NCI-H526 treated with DMSO at 0.1 percent for 48 hours (cell line): Measurements from ENCODE around the gene CBLL1.

Experiments
- DNase-seq: peaks from one replicate; lab custom pipeline; 2025; lab: John Stamatoyannopoulos, UW

Gene CBLL1

DNA sequence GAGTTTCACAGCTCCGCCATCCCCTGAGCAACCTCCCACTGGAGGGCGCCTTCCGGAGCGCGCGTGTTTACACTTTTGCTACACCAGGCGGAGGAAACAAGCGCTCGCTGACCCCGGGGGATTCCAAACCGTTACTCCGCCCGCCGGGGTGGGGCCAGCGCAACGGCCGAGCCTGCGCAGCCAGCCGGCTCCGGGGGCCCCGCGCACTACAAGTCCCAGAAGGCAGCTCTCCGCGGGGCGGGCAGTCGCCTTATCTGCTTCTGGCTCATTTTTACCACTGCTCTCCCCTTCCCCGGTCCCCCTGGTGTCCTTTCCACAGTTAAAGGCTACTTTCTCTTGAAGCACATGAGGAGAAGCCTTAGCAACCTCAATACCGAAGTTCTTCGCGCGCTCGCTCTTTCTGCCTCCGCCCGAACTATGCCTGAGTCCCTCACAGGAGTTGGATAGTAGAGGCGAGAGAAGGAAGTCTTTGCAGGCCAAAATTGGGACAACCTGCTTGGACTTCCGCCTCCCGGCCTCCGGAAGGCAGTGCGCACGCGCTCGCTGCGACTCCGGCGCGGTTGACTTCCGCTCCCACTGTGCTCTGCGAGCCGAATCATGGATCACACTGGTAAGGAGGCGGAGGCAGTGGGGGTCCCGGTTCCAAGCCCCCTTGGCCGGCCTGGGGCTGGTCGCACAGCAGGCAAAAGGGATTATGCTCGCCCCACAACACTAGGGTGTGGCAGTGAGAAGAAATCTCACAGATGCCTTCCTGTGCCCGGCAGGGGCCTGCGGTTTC is at the start of gene CBLL1:
Gene CBLL1, plus strand, starts transcription at position 576 of the 778 bp plus-strand sequence. Its CDS starts 22 bp downstream, at position 598.
- peak; percentile 97 for DNase-seq

DNA sequence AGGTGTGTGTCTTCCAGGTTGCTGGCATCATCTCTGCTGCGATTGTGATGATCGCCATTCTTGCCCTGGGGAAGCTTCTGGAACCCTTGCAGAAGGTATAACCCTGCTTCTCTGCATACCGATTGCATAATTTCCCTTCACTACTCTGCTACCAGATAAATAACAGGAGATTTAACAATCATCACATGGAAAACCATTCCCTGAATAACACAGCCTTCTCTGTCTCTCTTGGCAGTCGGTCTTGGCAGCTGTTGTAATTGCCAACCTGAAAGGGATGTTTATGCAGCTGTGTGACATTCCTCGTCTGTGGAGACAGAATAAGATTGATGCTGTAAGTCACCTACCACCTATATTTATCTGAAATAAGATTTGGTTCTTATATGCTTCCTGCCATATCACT is 49.6 kb upstream of the CBLL1 start:
- no peak for DNase-seq

- DNase-seq = no peak
These were observed 47.5 kb upstream of the CBLL1 start for GRCh38 chr7:107696330-107696946.

GRCh38 chr7:107697321-107698049 is 46.5 kb upstream of the CBLL1 start:
- no peak for DNase-seq

DNA sequence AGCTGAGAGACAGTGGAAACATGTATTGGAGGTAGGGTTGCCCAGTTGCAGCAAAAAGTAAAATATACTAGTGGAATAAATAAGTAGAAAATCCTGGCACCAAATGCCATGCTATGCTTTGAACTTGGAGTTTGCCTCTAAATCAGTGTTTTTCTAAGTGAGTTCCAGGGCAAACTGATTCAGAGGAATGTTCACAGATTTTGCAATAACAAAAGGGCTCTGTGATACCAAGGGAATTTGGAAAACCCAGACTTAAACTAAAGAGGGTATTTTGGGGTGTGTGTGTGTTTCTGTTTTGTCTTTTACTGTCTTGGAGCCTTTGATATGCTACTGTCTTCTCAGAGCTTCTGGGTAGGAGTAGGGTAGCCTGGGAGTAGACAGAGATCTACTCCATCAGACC is 43.4 kb upstream of the CBLL1 start:
- DNase-seq = no peak

GRCh38 chr7:107701191-107701590 is 42.8 kb upstream of the CBLL1 start:
- no peak for DNase-seq

- DNase-seq = no peak
These were observed 40.7 kb upstream of the CBLL1 start for GRCh38 chr7:107703219-107703618.

DNA sequence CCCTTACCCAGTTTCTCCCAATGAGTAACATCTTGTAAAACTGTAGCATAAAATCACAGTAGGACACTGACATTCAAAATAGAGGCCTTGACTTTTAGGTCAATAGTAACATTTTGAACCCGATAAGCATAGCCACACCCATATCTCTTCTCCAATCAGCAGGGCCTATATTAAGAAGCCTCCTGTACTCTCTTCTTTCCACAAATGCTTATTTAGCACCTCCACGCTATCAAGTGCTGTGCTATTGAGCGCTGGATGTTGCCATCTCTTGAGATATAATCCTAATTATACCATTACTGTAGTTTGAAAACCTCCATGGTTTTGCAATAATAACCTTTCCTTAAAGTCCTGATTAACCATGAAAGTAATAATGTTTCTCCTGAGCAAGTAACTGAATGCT is 40.1 kb upstream of the CBLL1 start:
- no peak for DNase-seq

GRCh38 chr7:107708956-107709355 is 35.0 kb upstream of the CBLL1 start:
- no peak for DNase-seq

GRCh38 chr7:107711301-107711700 is 32.6 kb upstream of the CBLL1 start:
- DNase-seq = no peak

DNA sequence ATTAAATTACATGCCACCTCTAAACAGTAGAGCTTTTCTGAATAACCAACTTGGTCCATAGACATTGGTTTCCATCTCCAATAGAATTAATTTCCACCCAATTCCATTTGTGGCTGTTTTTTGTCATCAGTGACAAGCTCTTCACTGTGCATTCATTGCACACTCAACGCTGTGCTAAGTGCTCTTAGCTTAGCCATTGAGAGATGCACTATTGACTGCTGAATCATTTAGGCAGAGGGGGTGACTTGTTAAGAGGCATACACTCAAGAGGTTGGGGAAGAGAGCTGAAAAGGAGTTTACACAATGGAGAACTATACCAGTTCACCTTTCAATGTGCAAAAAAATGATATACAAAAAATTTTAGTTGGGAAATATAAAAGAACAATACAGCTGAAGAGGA is 31.9 kb upstream of the CBLL1 start:
- no peak for DNase-seq

DNA sequence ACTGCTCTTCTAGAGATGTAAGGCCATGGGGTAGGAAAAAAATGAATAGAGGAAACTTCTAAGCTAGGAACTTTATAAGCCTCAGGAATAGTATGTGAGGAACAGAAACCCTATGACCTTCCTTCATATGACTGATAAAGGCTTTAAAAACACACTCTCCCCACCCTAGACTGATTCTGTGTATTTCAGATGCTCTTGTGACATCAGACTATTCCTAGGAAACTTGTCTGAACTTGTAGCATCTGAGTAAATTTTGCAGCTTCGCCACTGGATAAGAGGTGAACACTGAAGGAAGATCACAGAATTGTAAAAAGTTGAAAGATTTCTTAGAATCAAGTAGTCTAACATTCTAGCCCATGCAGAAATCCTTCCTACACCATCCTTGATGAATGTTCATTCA is 31.0 kb upstream of the CBLL1 start:
- DNase-seq = no peak

GRCh38 chr7:107715531-107715930 is 28.4 kb upstream of the CBLL1 start:
- DNase-seq = no peak

GRCh38 chr7:107718456-107719193 is 25.3 kb upstream of the CBLL1 start:
- DNase-seq = no peak

GRCh38 chr7:107721286-107721685 is 22.7 kb upstream of the CBLL1 start:
- DNase-seq = no peak

- DNase-seq = no peak
These were observed 20.7 kb upstream of the CBLL1 start for GRCh38 chr7:107723255-107723654.

DNA sequence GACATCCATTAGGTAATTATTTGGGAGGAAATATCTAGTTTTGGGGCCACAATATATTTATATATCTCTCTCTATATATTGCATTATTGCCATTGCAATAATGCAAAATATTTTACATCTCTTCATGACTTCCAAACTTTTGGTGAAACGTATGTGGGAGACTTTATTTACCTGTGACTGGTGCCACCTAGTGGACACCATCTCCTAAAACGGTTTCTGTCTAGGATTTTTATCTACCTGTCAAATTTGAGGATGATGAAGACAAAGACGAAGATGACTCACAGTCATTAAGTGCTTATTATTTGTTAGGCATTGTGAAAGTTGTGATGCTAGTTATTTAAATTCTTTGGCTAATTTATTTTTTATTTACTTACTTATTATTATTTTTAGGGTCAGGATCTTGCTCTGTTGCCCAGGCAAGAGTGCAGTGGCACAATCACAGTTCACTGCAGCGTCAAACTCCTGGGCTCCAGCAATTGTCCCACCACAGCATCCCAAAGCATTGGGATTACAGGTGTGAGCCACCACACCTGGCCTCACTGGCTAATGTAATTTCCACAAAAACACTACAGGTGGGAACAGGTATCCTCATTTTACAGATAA is 18.7 kb upstream of the CBLL1 start:
- peak; percentile 31 for DNase-seq

- DNase-seq = no peak
These were observed 17.4 kb upstream of the CBLL1 start for GRCh38 chr7:107726356-107727130.

DNA sequence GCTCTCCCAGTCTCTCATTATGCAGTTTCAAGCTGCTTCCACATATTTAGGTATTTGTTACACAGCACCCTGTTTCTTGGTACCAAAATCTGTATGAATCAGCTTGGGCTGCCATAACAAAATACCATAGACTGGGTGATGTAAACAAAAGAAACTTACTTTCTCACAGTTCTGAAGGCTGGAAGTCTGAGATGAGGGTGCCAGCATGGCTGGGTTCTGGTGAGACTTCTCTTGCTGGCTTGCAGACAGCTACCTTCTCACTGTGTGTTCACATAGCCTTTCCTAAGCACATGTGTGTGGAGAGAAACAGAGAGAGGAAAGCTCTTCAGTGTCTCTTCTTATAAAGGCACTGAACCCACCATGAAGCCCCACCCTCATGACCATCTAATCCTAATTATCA is 15.7 kb upstream of the CBLL1 start:
- DNase-seq = no peak

DNA sequence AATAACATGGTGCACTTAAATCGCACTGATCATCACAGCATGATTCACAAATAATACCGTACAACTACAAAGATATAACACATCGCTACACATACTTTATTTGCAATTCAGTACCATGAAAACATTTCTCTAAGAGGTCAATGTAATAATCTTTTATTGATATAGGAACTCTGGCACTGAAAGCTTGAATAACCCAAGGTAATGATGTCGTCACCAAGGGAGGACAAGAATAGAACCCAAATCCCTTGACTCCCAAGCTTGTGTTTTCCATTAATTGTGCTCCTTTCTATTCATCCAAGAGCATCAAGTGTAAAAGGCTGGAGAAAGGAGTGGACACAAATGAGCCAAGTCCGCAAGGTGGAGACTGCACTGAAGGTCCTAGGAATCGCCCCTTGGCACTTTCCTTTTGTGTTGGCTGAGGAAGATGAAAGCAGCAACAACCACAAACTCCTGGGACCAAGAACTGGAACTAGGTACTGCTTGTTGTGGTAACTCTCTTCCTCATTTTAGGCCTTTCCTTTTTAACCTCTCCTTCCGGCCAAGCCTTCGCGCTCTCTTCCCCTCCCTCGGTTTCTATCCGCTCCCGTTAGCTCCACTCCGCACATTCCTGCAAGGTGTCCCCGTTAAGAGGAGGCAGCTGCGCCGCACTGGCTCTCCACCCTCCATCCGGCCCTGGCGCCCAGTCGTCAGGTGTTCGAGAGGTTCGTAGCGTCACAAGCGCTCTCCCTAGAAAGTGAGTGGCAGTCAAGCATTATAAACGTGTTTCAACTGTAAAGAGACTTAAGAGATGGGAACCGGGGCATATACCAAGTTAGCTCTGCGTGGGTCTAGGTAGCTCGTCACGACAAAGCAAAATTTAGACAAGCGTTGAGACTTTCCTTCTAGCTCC is 1.0 kb upstream of the CBLL1 start:
- DNase-seq = no peak
